Right atrium auricular region (tissue), 2 donors: ENCODE results near the gene MARF1. TPM values are rescaled to one million over a fixed set of nuclear protein-coding genes. Genes with fewer than 3 reads are reported as not detected.
"Not testable (repeated sequence)": the region's sequence is repeated elsewhere in the genome, so short reads cannot be mapped to it uniquely, and the experiment has no call there.

Experiments used
- DNase-seq: peaks from one replicate; pipeline ENCODE4 v3.0.0-alpha.2; 2019; ENCODE audit warnings: low spot score
- H3K27ac ChIP-seq, 2 donors: fragments of 200-600 bp; sonication (generic); 1 replicate in 1 of 2; 2 replicates in 1 of 2; pipeline ENCODE4 v1.5.1; 2016 to 2019
- H3K27me3 ChIP-seq, 2 donors: fragments of 200-600 bp; sonication (generic); one replicate each; pipeline versions ENCODE4 v1.5.1 to v1.6.0; 2017 to 2019
- H3K36me3 ChIP-seq: fragments of 200-600 bp; sonication (generic); one replicate; pipeline ENCODE4 v1.5.1; 2016
- H3K4me1 ChIP-seq, 2 donors: fragments of 200-600 bp; sonication (generic); one replicate each; pipeline versions ENCODE4 v1.5.1 to v1.6.0; 2017 to 2019
- H3K4me3 ChIP-seq, 2 donors: fragments of 200-600 bp; sonication (generic); 1 replicate in 1 of 2; 2 replicates in 1 of 2; pipeline ENCODE4 v1.5.1; 2017 to 2019; ENCODE audit warnings: mild to moderate bottlenecking in 1 of 2, moderate library complexity in 1 of 2
- H3K9me3 ChIP-seq, 2 donors: fragments of 200-600 bp; sonication (generic); one replicate each; pipeline ENCODE4 v1.5.1; 2019
- total RNA-seq, 2 donors: library from RNA; depleted of rRNA; stranded (reverse); fragments of >200 nt; gene quantifications; one replicate each; pipeline ENCODE4 v1.1.0, GENCODE V29; 2016
- TF ChIP-seq, protein P1 (sequence below), 2 donors: fragments of 200-600 bp; sonication (generic); IDR thresholded peaks; one replicate each; pipeline ENCODE4 v1.5.1; 2019; ENCODE audit warnings: antibody characterized with exemption in 2 of 2

The MARF1 gene
- total RNA-seq, result 10 to 100 TPM; 17.1 to 24.8 TPM

GRCh38 chr16:15643048-15643945, at the start of gene MARF1:
Gene MARF1 (minus strand): TSS chr16:15643154. CDS start chr16:15639233, 3,921 bp downstream.
- H3K36me3 ChIP-seq, result peaks cover 8% of the 10 kb centered on the region
- no peaks in the 10 kb centered on the region for H3K9me3 ChIP-seq
- peak within 1 kb of the TSS; percentile 99 for H3K27ac ChIP-seq
- TF ChIP-seq, protein P1, sequence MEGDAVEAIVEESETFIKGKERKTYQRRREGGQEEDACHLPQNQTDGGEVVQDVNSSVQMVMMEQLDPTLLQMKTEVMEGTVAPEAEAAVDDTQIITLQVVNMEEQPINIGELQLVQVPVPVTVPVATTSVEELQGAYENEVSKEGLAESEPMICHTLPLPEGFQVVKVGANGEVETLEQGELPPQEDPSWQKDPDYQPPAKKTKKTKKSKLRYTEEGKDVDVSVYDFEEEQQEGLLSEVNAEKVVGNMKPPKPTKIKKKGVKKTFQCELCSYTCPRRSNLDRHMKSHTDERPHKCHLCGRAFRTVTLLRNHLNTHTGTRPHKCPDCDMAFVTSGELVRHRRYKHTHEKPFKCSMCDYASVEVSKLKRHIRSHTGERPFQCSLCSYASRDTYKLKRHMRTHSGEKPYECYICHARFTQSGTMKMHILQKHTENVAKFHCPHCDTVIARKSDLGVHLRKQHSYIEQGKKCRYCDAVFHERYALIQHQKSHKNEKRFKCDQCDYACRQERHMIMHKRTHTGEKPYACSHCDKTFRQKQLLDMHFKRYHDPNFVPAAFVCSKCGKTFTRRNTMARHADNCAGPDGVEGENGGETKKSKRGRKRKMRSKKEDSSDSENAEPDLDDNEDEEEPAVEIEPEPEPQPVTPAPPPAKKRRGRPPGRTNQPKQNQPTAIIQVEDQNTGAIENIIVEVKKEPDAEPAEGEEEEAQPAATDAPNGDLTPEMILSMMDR (IDR thresholded peaks at IDR 0.05), result peak; percentile 44 to 65
- DNase-seq, result peak; percentile 97
- peak within 1 kb of the TSS; percentile 88 to 95 for H3K4me3 ChIP-seq
- H3K27me3 ChIP-seq, result no peaks in the 10 kb centered on the region
- peaks cover 0 to 25% of the 10 kb centered on the region in 2 donors for H3K4me1 ChIP-seq

- H3K4me1 ChIP-seq, H3K4me3 ChIP-seq, H3K9me3 ChIP-seq, DNase-seq, H3K27me3 ChIP-seq, H3K27ac ChIP-seq: not testable (repeated sequence)
- peaks cover 82% of the 10 kb centered on the region for H3K36me3 ChIP-seq
These were observed 49.6 kb upstream of the MARF1 start for GRCh38 chr16:15692508-15692907.

- Histone ChIP-seq H3K36me3 (peaks cover 72% of the 10 kb centered on the region), H3K27me3 (no peaks in the 10 kb centered on the region), H3K27ac (no peak overlapping the region), H3K9me3 (no peaks in the 10 kb centered on the region), H3K4me3 (no peak overlapping the region), H3K4me1 (no peaks in the 10 kb centered on the region)
- TF ChIP-seq, protein P1 (IDR thresholded peaks at IDR 0.05), result no peak
- no peak for DNase-seq
These were observed 48.1 kb upstream of the MARF1 start for GRCh38 chr16:15691046-15691445.

DNA sequence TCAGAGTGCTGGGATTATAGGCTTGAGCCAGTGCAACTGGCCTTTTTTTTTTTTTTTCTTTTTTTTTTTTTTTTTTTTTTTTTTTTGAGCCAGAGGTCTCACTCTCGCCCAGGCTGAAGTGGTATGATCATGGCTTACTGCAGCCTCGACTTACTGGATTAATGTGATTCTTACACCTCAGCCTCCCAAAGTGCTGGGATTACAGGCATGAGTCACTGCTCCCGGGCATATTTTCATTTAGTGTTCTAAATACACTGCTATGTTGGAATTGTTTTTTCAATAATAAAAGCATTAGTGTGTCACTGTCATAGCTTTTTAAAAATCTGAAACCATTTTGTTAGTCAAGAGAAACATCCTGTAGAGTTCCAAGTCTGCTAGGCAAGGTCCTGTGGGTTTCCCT, 47.3 kb upstream of the MARF1 start:
- H3K4me3 ChIP-seq, result no peak overlapping the region
- peaks cover 68% of the 10 kb centered on the region for H3K36me3 ChIP-seq
- H3K27ac ChIP-seq, result no peak overlapping the region
- TF ChIP-seq, protein P1 (IDR thresholded peaks at IDR 0.05), result no peak
- no peak for DNase-seq
- H3K4me1 ChIP-seq, result no peaks in the 10 kb centered on the region
- no peaks in the 10 kb centered on the region for H3K9me3 ChIP-seq
- H3K27me3 ChIP-seq, result no peaks in the 10 kb centered on the region

DNA sequence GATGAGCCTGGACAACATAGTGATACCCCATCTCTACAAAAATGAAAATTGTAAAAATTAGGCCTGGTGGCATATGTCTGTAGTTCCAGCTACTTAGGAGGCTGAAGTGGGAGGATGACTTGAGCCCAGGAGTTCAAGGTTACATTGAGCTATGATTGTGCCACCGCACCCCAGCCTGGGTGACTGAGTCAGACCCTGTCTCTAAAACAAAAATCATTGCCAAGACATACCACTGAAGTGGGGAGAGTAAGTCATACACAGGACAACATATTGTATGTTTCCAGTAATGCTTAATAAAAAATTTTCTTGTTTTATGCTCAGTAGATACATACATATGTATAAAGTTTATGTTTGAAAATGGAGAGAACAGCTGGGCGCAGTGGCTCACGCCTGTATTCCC, 46.3 kb upstream of the MARF1 start:
- Histone ChIP-seq H3K4me3 (no peak overlapping the region), H3K9me3 (no peaks in the 10 kb centered on the region), H3K4me1 (no peaks in the 10 kb centered on the region), H3K27ac (no peak overlapping the region), H3K36me3 (peaks cover 62% of the 10 kb centered on the region), H3K27me3 (no peaks in the 10 kb centered on the region)
- no peak for DNase-seq
- TF ChIP-seq, protein P1 (IDR thresholded peaks at IDR 0.05), result no peak

- H3K36me3 ChIP-seq, result peaks cover 41% of the 10 kb centered on the region
These were observed 43.3 kb upstream of the MARF1 start for GRCh38 chr16:15686287-15686686.

More at GRCh38 chr16:15686287-15686686, 43.3 kb upstream of the MARF1 start:
- Histone ChIP-seq H3K27ac (no peak overlapping the region), H3K9me3 (no peaks in the 10 kb centered on the region), H3K27me3 (no peaks in the 10 kb centered on the region), H3K4me1 (no peaks in the 10 kb centered on the region), H3K4me3 (no peak overlapping the region)
- DNase-seq, result no peak
- TF ChIP-seq, protein P1 (IDR thresholded peaks at IDR 0.05), result no peak
